Body of pancreas (tissue), 4 donors: ENCODE measurements around the gene MLXIP.

ENCODE experiments used
- CTCF ChIP-seq, 7 experiments: fragments of 450-650 bp in 4 of 7; fragments of 200-600 bp in 3 of 7; sonication (generic) in 3 of 7; IDR thresholded peaks; one replicate each; pipeline ENCODE4 v1.5.1; 2016 to 2019; ENCODE audit warnings: antibody characterized with exemption in 7 of 7
- POLR2A ChIP-seq, 3 donors: fragments of 450-650 bp; IDR thresholded peaks; one replicate each; pipeline ENCODE4 v1.6.1; 2016; ENCODE audit warnings: antibody characterized with exemption in 3 of 3, mild to moderate bottlenecking in 2 of 3

- TF ChIP-seq CTCF (IDR thresholded peaks at IDR 0.05) (no peak), POLR2A (IDR thresholded peaks at IDR 0.05) (no peak)
These were observed 21.3 kb downstream of the MLXIP start for GRCh38 chr12:122099856-122100255.
